ENCODE data around the gene CST9. TPM values are rescaled to one million over a fixed set of nuclear protein-coding genes. Genes with fewer than 3 reads are reported as not detected.

CST9 gene
- total and polyA plus RNA-seq, 2 of the 13 experiments (the other 11 are each of a cell fraction or from before 2014, with no cell fraction given): 0.07 TPM; not detected in 1

DNA sequence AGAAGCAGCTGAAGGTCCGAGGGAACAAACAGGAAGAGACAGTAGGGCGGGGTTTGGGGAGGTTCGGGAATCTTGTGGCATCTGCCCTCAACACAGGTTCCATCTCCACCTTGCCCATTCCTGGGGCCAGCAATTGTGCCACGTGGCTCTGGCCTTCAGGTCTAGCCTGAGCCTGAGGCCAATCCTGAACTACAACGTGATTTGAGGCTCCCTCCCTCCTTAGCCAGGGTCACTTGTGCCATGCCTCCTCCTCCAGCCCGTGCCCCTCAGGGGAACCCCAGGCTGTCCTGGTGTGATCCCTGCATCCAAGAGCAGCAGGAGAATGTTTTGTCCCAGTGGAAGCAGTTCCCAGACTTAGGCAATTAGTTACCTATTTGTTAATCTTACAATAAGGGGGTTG lies 3.0 kb downstream of the CST9 start:
- BruUV-seq (replicated peaks): no TSS peak
- Histone ChIP-seq H3K4me3 (replicated peaks in 1 of 3; ENCODE audit: insufficient read depth in 1 of 3, low read depth in 2 of 3, low read length in 3 of 3) (no peak overlapping the region), H4K20me1 (ENCODE audit: insufficient read depth, low read length) (no peaks in the 10 kb centered on the region), H3K36me3 (replicated peaks in 1 of 2; ENCODE audit: control insufficient read depth in 1 of 2, insufficient read depth in 2 of 2, low read length in 2 of 2) (no peaks in the 10 kb centered on the region), H3K27ac (ENCODE audit: extremely low read length, insufficient read depth, low read length) (no peak overlapping the region), H3K4me1 (ENCODE audit: insufficient read depth, low read length) (peaks cover 13% of the 10 kb centered on the region), H3K9me3 (ENCODE audit: low read length) (no peaks in the 10 kb centered on the region), H3K79me2 (ENCODE audit: insufficient read depth, low read length) (no peaks in the 10 kb centered on the region), H3K9ac (ENCODE audit: insufficient read depth, low read depth, low read length) (no peak overlapping the region), H2AFZ (ENCODE audit: low read length) (no peak overlapping the region), H3K4me2 (ENCODE audit: low read depth, low read length) (no peak overlapping the region), H3K27me3 (ENCODE audit: control insufficient read depth in 1 of 2, insufficient read depth in 2 of 2, low read length in 2 of 2) (peaks cover 2 to 28% of the 10 kb centered on the region in 2 experiments; a peak in 4 of 5 replicates)
- intact Hi-C loops (cut with micrococcal nuclease; ENCODE audit: unreplicated experiment): no loop called here
- FAIRE-seq (no peak), DNase-seq (ENCODE audit: low spot score) (no peak), ATAC-seq (no peak)
- ChIA-PET CTCF (ENCODE audit: low intra/inter-chr PET ratio, low total read pairs) (no interaction called here), POLR2A (no interaction called here)
- WGBS (ENCODE audit: low lambda C conversion rate): 14% methylated on average over 6 of the region's 6 CpGs
- TF ChIP-seq, protein P1, sequence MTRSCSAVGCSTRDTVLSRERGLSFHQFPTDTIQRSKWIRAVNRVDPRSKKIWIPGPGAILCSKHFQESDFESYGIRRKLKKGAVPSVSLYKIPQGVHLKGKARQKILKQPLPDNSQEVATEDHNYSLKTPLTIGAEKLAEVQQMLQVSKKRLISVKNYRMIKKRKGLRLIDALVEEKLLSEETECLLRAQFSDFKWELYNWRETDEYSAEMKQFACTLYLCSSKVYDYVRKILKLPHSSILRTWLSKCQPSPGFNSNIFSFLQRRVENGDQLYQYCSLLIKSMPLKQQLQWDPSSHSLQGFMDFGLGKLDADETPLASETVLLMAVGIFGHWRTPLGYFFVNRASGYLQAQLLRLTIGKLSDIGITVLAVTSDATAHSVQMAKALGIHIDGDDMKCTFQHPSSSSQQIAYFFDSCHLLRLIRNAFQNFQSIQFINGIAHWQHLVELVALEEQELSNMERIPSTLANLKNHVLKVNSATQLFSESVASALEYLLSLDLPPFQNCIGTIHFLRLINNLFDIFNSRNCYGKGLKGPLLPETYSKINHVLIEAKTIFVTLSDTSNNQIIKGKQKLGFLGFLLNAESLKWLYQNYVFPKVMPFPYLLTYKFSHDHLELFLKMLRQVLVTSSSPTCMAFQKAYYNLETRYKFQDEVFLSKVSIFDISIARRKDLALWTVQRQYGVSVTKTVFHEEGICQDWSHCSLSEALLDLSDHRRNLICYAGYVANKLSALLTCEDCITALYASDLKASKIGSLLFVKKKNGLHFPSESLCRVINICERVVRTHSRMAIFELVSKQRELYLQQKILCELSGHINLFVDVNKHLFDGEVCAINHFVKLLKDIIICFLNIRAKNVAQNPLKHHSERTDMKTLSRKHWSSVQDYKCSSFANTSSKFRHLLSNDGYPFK (CRISPR knock-in tag; IDR thresholded peaks at IDR 0.05; ENCODE audit: borderline replicate concordance): 0 out of 2 replicates have a peak, but pooled peaks have one; percentile 26
- TF ChIP-seq HMG20B (CRISPR knock-in tag; conservative IDR thresholded peaks at IDR 0.05) (no peak), HNRNPH1 (optimal IDR thresholded peaks at IDR 0.05; ENCODE audit: low read depth, low read length) (no peak), ZNF879 (CRISPR knock-in tag; IDR thresholded peaks at IDR 0.05) (no peak), JUN (CRISPR knock-in tag; IDR thresholded peaks at IDR 0.05) (no peak)
- TF ChIP-seq, protein P2, sequence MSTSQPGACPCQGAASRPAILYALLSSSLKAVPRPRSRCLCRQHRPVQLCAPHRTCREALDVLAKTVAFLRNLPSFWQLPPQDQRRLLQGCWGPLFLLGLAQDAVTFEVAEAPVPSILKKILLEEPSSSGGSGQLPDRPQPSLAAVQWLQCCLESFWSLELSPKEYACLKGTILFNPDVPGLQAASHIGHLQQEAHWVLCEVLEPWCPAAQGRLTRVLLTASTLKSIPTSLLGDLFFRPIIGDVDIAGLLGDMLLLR (CRISPR knock-in tag; IDR thresholded peaks at IDR 0.05): no peak
- in situ Hi-C loops (cut with HindIII; ENCODE audit: extremely low pct_ligation_motif_present, low pct_unique_long_range_greater_than_20kb): no loop called here

All from HepG2 (cell line).